ENCODE data around the gene OR2T29. TPM values are rescaled to one million over a fixed set of nuclear protein-coding genes. Genes with fewer than 3 reads are reported as not detected.

The OR2T29 gene, protein sequence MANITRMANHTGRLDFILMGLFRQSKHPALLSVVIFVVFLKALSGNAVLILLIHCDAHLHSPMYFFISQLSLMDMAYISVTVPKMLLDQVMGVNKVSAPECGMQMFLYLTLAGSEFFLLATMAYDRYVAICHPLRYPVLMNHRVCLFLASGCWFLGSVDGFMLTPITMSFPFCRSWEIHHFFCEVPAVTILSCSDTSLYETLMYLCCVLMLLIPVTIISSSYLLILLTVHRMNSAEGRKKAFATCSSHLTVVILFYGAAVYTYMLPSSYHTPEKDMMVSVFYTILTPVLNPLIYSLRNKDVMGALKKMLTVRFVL
- not detected in 2 replicates for polyA plus RNA-seq

DNA sequence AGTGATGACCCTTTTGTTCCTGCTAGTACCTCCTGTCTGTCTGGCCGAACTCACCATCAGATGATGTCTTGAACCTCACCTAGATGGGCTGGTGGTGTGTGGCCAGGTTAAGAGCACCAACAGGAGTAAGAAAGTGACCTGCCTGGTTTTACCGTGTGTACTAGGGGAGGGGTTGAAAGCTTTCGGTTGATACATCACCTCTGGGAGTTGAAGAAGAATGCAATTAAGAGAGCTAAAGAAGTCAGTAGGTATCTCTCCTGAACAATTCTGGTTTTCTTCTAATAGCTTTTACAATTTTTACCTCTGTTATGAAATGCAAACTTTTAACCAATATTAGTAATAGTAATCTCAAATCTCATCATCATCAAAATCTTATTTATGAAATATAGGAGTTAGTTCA, at the start of gene OR2T29:
Gene OR2T29, minus strand, starts transcription at position 101 of the 400 bp plus-strand sequence. CDS start 3,281 bp downstream, outside the sequence.

DNA sequence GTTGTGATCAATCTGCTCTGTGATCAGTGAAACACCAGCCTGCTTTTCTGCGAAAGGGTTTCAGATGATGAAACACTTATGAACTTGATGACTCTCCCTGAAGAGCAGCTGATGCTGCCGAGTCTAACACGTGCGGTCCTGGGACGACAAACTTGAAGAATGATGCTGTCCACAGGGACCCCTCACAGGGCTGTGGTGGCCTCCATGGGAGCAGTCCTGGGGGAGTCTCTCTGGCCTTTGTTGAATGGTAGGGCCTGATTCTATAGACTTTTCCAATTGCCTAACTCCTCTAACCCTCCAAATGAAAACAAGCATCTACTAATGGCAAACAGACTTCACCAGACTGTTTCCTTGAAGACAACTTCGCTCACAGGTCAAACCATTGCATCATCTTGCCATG, 35.0 kb upstream of the OR2T29 start, which contains the start of gene OR2T10:
Gene OR2T10, minus strand, starts transcription at position 112 of the 400 bp plus-strand sequence. CDS start 3,932 bp downstream, outside the sequence.

GRCh38 chr1:248574657-248575056, 12.1 kb upstream of the OR2T29 start, which contains the start of gene OR2T34:
Gene OR2T34 (minus strand): TSS chr1:248574757. CDS start chr1:248574757, 0 bp downstream.

DNA sequence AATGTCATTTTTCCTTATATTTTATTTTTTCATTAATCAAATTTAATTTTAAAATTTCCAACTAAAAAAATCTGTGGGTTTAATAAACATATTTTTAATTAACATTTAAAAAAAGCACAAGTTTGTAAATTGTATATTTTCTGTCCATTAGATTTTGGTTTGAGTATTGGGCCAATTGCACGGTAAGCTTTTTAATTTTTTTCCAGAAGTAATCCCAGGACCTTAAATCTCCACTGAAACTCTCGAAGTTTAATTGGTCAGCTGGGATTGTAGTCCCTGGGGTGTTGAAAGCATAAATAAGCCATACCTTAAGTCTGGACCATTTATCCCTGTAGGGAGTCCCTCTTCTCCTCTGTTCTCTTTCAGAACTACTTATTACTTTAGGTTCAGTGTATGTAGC, 54.8 kb downstream of the OR2T29 start, which contains the start of gene OR2G6:
Gene OR2G6, plus strand, starts transcription at position 301 of the 400 bp plus-strand sequence. CDS start 13,574 bp downstream, outside the sequence.

Other genes with a start within 250 kb of the OR2T29 start
- not detected in 2 replicates for gene OR2M7, start 238.2 kb downstream of the OR2T29 start, polyA plus RNA-seq
- gene OR14C36, start 214.0 kb downstream of the OR2T29 start, polyA plus RNA-seq, result not detected in 2 replicates
- not detected in 2 replicates for gene OR2T4, start 201.1 kb downstream of the OR2T29 start, polyA plus RNA-seq
- not detected in 2 replicates for gene OR2T6, start 187.0 kb downstream of the OR2T29 start, polyA plus RNA-seq
- not detected in 2 replicates for gene OR2T1, start 159.7 kb downstream of the OR2T29 start, polyA plus RNA-seq
- gene OR2T2, start 117.1 kb downstream of the OR2T29 start, polyA plus RNA-seq, result not detected in 2 replicates
- gene OR2T3, start 89.4 kb downstream of the OR2T29 start, polyA plus RNA-seq, result not detected in 2 replicates
- gene OR2T5, start 74.2 kb downstream of the OR2T29 start, polyA plus RNA-seq, result not detected in 2 replicates
- not detected in 2 replicates for gene OR2G6, start 54.7 kb downstream of the OR2T29 start, polyA plus RNA-seq
- gene OR2T34, start 12.0 kb upstream of the OR2T29 start, polyA plus RNA-seq, result not detected in 2 replicates
- not detected in 2 replicates for gene OR2T10, start 34.9 kb upstream of the OR2T29 start, polyA plus RNA-seq
- not detected in 2 replicates for gene OR2T11, start 72.3 kb upstream of the OR2T29 start, polyA plus RNA-seq
- not detected in 2 replicates for gene OR2T35, start 82.5 kb upstream of the OR2T29 start, polyA plus RNA-seq
- gene OR2T27, start 92.8 kb upstream of the OR2T29 start, polyA plus RNA-seq, result not detected in 2 replicates
- gene OR14I1, start 140.0 kb upstream of the OR2T29 start, polyA plus RNA-seq, result 0.63 and 3.8 TPM in 2 replicates
- 3.4 and 6.6 TPM in 2 replicates for gene LYPD8, start 193.0 kb upstream of the OR2T29 start, polyA plus RNA-seq

Data from Purkinje cell (primary cell).